Activated CD8-positive, alpha-beta memory T cell treated with anti-CD3 and anti-CD28 coated beads, Interleukin-2, amount 50 U/mL, for 24 hours (primary cell): ENCODE measurements around the gene PUS7.
"Not testable (repeated sequence)": the region's sequence is repeated elsewhere in the genome, so short reads cannot be mapped to it uniquely, and the experiment has no call there.

Experiments
- DNase-seq: peaks from one replicate; pipeline ENCODE4 v3.0.0-alpha.2; 2020; ENCODE audit errors: extremely low read depth

Gene PUS7

DNA sequence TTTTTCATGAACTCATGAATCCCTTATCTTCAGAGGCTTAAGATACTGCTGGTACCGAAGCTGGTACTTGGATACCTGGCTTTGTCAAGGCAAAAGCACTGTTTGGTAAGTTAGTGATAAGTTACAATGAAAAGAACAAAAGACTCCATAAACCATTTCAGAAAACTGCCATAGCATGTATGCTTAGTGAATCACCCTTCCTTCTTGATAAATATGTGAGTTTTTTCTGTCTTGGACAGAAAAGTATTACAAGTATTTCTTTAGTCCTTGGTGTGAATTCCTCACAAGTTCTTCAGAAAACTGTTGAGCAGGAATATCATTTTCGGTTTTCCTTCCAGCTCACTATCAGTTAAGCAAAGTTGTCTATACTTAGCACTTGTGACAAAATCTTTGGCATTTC lies 25.6 kb downstream of the PUS7 start:
- DNase-seq = no peak

DNA sequence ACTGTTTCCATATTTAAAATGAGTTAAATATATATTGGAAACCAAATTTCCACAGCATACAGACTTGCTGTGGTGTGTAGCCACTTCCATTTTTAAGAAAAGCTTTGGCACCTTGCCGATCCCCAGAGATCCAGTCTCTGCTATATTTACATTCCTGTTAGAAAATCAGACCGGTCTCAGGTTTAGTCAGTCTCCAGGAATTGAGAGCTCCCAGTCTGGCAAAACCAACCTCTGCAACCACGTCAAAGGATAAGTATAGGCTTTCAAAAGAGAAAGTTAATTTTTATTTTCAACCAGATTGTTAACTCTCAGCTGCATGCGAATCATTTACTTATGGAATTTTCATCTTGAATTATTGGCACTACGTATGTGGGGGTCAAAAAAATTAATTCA lies 28.2 kb downstream of the PUS7 start:
- DNase-seq = no peak

GRCh38 chr7:105493196-105493922 lies 28.7 kb downstream of the PUS7 start:
- no peak for DNase-seq

DNA sequence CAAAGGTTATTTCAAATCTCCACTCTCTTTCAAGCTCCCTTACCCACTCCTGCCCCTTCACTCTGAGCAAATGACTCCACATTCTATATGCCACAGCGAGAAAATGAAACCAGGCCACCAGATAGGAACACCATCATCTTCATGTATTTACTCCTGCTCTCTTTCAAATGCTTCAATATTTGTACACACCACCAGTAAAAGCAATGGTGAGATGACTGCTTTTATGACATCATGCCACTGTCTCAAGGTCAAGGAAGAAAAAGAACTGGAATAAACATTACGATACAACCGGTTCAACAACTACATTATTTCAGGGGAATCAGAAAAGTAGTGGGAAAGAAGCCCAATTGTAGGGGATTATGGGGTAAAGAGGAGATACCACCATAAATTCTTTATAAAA lies 32.7 kb downstream of the PUS7 start:
- no peak for DNase-seq

GRCh38 chr7:105487579-105488571 lies 34.2 kb downstream of the PUS7 start:
- no peak for DNase-seq

DNA sequence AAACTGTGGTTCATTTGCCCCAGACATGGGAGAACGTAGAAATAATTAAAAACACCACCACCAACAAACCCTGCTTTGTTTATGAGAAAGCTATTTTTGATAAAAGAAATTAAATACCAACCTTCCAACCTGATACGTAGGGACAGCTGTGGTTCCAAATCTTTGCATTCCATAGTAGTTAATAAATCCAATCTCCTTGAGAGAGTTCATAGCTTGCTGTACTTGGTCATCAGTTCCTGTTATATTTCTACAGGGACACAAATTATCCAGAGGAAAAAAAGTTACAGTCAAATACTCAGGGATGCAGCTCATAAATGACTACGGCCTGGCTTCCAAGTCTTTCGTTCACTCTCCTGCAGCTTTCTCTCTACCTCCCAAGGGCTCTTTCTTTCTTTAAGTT lies 41.1 kb downstream of the PUS7 start:
- DNase-seq = no peak

- DNase-seq = no peak
Observed at GRCh38 chr7:105478606-105479005, 43.5 kb downstream of the PUS7 start.

DNA sequence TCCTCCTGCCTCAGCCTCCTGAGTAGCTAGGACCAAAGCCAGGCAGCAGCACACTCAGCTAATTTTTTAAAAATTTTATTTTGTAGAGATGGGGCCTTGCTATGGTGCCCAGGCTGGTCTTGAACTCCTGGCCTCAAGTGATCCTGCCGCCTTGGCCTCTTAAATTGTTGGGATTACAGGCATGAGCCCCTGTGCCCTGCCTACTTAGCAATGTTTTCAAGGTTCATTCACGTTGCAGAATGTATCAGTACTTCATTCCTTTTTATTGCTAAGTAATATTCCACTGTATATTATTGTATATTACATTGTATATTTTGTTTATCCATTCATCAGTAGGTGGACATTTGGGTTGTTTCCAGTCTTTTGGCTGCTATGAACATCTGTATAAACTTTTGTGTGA lies 44.2 kb downstream of the PUS7 start:
- no peak for DNase-seq

DNA sequence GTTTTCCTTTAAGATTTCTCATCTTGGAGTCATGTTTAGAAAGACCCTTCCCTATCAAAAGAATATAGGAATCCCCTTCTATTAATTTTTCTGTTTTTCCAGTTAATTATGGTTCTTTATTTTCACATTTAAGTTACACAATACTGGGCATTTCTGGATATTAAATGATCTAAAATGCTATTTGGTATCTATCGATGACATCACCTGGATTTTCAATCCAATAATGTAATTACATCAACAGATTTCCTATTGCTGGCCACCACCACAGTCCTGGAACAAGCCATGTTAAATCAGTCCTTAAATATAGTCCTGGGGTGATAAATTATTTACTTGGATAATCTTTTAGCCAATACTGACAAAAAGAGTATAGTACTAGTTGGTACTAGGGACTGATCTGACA lies 48.0 kb downstream of the PUS7 start:
- no peak for DNase-seq

- no peak for DNase-seq
Observed at GRCh38 chr7:105473163-105473562, 48.9 kb downstream of the PUS7 start.

DNA sequence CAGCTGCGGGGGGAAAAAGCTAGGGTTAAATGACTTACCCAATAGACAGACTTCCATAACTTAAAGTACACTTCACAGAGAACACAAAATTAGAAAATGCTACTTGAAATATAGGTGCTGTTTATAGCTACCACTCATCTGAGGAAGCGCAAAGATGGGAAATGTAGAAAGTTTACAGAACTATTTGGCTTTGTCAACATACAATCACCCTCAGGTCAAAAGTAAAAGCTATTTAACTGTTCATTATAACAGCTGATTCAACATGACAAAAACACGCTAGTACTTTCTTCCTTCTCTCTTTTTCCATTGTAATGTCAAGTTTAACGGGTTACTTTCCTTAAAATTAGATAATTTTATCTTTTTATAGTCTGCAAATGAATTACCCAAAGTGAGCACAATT lies 51.2 kb downstream of the PUS7 start:
- DNase-seq = no peak

- no peak for DNase-seq
Observed at GRCh38 chr7:105470090-105470489, 52.0 kb downstream of the PUS7 start.

DNA sequence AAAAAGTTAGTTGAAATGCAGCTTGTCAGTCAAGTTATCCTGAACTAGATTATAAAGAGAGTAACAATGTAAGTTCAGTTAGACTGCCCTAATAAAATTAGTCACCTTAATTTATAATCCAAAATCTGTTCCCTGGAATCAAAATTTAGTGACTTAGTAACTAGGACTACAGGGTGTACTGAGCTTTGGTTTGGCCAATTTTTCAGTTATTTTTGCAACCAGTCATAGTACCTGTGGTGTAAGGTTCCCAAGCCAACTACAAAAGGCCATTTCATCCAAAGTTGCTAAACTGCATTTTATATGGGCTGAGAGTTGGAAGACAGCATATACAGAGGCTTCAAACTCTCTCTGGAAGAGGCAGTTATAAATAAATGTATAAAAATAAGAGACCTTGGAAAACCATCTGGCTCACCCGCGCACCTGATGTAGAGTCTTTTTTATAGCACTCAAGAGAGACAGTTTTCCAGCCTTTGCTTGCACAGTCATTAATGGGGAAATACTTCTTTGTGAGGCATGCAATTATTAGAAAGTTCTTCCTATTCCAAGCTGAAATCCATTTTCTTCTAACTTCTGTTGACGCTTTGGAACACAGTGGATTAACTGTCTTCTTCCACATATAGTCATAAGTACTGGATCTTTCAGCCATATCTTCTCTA lies 59.2 kb downstream of the PUS7 start:
- DNase-seq = no peak

- no peak for DNase-seq
Observed at GRCh38 chr7:105461518-105461917, 60.6 kb downstream of the PUS7 start.

DNA sequence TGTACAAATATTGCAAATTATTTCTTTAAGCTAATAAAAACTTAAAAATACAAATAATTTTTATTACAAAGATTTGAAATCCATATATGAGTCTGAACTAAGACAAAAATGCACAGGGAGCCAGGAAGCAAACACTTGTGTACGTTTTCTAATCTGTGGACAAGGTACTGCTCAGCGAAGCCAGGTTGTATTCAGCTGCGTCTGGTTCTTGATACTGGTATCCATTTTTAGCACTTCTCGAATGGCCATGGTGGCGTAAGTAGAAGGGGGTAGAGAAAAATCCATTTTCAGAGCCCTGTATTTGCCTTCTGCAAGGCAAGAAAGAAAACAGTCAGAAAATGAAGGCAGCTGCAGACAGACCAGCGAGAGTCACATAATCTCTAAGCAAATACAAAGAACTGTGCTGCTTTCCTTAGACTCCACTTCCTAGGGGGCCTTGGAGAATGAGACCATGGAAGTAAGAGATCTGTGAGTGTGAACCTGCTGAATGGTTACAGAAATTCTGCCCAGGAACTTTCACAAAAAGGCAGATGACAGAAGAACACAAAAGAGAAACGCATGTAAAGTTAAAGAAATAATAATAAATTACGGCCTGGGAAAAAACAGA lies 64.3 kb downstream of the PUS7 start:
- DNase-seq = no peak

- no peak for DNase-seq
Observed at GRCh38 chr7:105454921-105455320, 67.2 kb downstream of the PUS7 start.

- no peak for DNase-seq
Observed at GRCh38 chr7:105454095-105454747, 67.8 kb downstream of the PUS7 start.

DNA sequence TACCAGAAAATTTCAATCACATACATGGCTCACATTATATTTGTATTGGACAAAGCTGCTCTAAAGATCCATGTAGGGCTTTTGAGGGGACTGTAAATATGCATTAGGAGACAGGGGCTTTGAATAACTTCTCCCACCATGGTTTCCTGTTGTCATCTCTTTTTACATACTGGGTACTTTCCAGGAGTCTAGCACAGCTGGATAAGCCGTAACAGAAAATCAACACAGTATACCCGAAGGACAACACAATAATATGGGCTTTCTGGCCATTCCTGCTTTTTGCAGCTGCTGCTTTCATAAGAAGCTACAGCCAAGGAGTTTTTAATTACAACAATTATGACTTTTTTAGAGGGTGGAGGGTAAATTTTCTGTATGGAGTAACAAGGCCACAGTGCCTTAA lies 70.0 kb downstream of the PUS7 start:
- no peak for DNase-seq

DNA sequence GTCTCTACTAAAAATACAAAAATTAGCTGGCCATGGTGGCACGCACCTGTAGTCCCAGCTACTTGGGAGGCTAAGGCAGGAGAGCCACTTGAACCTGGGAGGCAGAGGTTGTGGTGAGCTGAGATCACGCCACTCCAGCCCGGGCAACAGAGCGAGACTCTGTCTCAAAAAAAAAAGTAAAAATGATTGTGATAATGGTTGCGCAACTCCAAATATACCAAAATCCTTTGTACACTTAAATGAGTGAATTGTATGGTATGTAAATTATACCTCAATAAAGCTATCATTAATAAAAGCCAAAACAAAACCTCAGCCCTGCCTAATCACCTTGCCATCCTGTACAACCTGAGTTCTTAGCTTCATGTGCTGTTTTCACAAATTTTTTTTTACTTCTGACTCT lies 71.2 kb downstream of the PUS7 start:
- not testable (repeated sequence) for DNase-seq

DNA sequence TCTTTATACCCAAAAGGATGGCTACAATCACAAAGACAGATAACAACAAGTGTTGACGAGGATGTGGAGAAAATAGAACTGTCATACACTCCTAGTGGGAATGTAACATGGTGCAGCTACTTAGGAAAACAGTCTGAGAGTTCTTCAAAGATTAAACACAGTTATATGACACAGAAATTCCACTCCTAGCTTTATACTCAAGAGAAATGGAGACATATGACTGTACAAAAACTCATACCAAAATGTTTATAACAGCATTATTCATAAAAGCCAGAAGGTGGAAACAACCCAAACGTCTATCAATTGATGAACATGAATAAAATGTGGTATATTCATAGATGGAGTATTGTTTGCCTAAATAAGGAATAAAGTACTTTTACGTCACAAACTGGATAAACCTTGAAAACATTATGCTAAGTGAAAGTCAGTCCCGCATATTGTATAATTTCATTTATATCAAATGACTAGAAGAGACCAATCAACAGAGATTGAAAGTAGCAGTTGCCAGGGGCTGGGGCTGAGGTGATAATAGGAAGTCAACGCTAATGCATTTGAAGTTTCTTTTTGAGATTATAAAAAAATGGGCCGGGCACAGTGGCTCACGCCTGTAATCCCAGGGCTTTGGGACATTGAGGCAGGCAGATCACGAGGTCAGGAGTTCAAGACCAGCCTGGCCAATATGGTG lies 71.8 kb downstream of the PUS7 start:
- no peak for DNase-seq

DNA sequence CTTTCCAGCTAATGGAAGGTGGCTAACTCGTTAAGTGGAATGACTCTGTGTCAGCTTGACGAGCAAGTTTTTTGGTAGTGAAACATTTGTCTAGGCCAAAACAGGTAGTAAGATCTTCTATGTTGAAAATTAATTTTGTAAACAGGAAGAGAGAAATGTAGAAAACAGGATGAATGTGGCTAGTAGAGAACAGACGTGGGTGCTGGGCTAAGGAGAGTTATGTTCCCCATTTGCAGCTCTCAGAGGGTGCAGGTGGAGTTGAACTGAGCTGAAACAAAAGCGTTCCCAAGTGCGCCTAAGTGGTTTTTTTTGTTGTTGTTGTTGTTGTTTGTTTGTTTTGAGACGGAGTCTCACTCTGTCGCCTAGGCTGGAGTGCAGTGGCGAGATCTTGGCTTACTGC lies 73.9 kb downstream of the PUS7 start:
- DNase-seq = no peak
